Stomach (tissue), 9 donors: Measurements from ENCODE around the gene ME3. TPM values are rescaled to one million over a fixed set of nuclear protein-coding genes. Genes with fewer than 3 reads are reported as not detected.

Experiments used
- DNase-seq, 2 donors: peaks; one replicate each; pipeline versions ENCODE4 v3.0.0 to v3.0.0-alpha.2; 2013 to 2019
- H3K27ac ChIP-seq, 5 donors: fragments of 200-600 bp in 4 of 5; sonication (generic) in 4 of 5; one replicate each; pipeline ENCODE4 v1.5.1; 2013 to 2019; ENCODE audit warnings: mild to moderate bottlenecking in 1 of 5, moderate library complexity in 1 of 5
- H3K27me3 ChIP-seq, 3 donors: fragments of 200-600 bp; sonication (generic); one replicate each; pipeline ENCODE4 v1.5.1; 2017 to 2019; ENCODE audit warnings: mixed run types in 1 of 3
- H3K36me3 ChIP-seq, 4 donors: fragments of 200-600 bp; sonication (generic); 1 replicate in 3 of 4; 2 replicates in 1 of 4; pipeline ENCODE4 v1.5.1; 2016 to 2019
- H3K4me1 ChIP-seq, 4 donors: fragments of 200-600 bp; sonication (generic); one replicate each; pipeline ENCODE4 v1.5.1; 2016 to 2019
- H3K4me3 ChIP-seq, 4 donors: fragments of 200-600 bp; sonication (generic) in 3 of 4; one replicate each; pipeline ENCODE4 v1.5.1; 2016 to 2019; ENCODE audit warnings: mild to moderate bottlenecking in 1 of 4
- H3K9me3 ChIP-seq, 4 donors: fragments of 200-600 bp; sonication (generic); one replicate each; pipeline ENCODE4 v1.5.1; 2016 to 2019
- EP300 ChIP-seq: sonication (generic); formaldehyde crosslinking; IDR thresholded peaks from one replicate; pipeline ENCODE4 v1.6.1; 2017; ENCODE audit warnings: antibody characterized with exemption
- POLR2A ChIP-seq, 4 donors: fragments of 450-650 bp; IDR thresholded peaks; one replicate each; pipeline ENCODE4 v1.6.1; 2016; ENCODE audit warnings: antibody characterized with exemption in 4 of 4, control low read depth in 2 of 4, mild to moderate bottlenecking in 1 of 4, moderate library complexity in 1 of 4
- POLR2AphosphoS5 ChIP-seq, 3 donors: sonication (generic); formaldehyde crosslinking; IDR thresholded peaks; one replicate each; pipeline ENCODE4 v1.6.1; 2016; ENCODE audit warnings: antibody characterized with exemption in 3 of 3
- WGBS, 5 donors: extraction: QIAGEN DNeasy Blood & Tissue Kit in 3 of 5; methylation state at CpG; one replicate each; pipeline versions ENCODE4 v1.1.5 to v1.1.7; 2013 to 2018; 5-methylcytosine and 5-hydroxymethylcytosine counted together
- intact Hi-C: fragments of 100-400 bp; cut with DNase I; formaldehyde crosslinking; loops from one replicate; pipeline ENCODE4 v1.15.1; 2023; ENCODE audit warnings: low total_unique reads
- polyA plus RNA-seq, 3 donors: library from polyadenylated mRNA; stranded (reverse); fragments of 200-250 nt; gene quantifications; one replicate each; pipeline ENCODE4 v1.2.3, GENCODE V29; 2013
- total RNA-seq, 5 donors: library from RNA; depleted of rRNA; stranded (reverse); fragments of >200 nt; gene quantifications; one replicate each; pipeline versions ENCODE4 v1.1.0 to v1.2.3, GENCODE V29; 2014 to 2016
- TF ChIP-seq, protein P1 (sequence below), 7 experiments: fragments of 450-650 bp in 4 of 7; fragments of 200-600 bp in 3 of 7; sonication (generic) in 3 of 7; IDR thresholded peaks; one replicate each; pipeline ENCODE4 v1.5.1; 2016 to 2019; ENCODE audit warnings: antibody characterized with exemption in 7 of 7, control low read depth in 2 of 7, mild to moderate bottlenecking in 1 of 7
- donor health status: healthy with polysubstance abuse.
- donor health status: Bipolar disorder and iron deficiency.
- donor health status: healthy.

Gene ME3
- total and polyA plus RNA-seq, 8 donors, result 11.2 to 82.1 (median 51.1) TPM

DNA sequence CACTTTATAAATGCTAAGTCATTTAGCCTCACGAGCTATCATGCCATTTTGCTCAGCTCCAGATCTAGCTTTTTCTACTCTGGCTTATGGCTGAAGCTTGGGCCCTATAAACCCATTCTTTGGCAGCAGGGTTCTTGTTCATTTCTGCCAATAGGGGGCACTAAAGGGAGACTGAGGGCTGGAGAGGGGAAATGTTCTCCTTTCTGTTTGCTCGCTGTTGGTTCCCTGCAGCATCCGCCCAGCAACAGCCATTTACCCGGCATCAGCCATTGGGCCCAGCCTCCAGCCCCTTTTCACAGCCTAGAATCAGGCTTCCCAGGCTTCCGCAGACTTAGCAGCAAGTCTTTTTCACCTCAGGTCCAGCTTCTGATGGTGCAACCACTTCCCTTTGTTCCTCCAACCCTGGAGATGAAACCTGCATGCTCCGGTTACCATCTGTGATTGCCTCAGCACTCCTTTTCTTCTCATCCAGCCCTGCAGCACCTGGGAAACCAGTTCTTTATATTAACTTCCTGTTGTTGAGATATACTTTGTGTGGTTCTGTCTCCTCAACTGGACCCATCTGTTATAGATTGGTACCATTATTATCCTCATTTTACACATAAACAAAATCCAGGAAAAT, 4.2 kb upstream of the ME3 start:
- peaks cover 11 to 61% (median 29%) of the 10 kb centered on the region in 4 donors for H3K4me1 ChIP-seq
- no peaks in the 10 kb centered on the region for H3K36me3 ChIP-seq
- peak overlapping the region in 1 of 5 donors; percentile 7 for H3K27ac ChIP-seq
- no peak for DNase-seq
- H3K9me3 ChIP-seq, result no peaks in the 10 kb centered on the region
- intact Hi-C loops, result no loop called here
- WGBS, 5 donors, result 89 to 96% (median 93%) methylated on average over 6 of the region's 6 CpGs
- no peak for TF ChIP-seq POLR2A (IDR thresholded peaks at IDR 0.05)
- no peak for TF ChIP-seq EP300
- no peak for TF ChIP-seq POLR2AphosphoS5 (IDR thresholded peaks at IDR 0.05)
- TF ChIP-seq, protein P1, sequence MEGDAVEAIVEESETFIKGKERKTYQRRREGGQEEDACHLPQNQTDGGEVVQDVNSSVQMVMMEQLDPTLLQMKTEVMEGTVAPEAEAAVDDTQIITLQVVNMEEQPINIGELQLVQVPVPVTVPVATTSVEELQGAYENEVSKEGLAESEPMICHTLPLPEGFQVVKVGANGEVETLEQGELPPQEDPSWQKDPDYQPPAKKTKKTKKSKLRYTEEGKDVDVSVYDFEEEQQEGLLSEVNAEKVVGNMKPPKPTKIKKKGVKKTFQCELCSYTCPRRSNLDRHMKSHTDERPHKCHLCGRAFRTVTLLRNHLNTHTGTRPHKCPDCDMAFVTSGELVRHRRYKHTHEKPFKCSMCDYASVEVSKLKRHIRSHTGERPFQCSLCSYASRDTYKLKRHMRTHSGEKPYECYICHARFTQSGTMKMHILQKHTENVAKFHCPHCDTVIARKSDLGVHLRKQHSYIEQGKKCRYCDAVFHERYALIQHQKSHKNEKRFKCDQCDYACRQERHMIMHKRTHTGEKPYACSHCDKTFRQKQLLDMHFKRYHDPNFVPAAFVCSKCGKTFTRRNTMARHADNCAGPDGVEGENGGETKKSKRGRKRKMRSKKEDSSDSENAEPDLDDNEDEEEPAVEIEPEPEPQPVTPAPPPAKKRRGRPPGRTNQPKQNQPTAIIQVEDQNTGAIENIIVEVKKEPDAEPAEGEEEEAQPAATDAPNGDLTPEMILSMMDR (IDR thresholded peaks at IDR 0.05), result no peak
- H3K27me3 ChIP-seq, result peaks cover 0 to 3% (median 0%) of the 10 kb centered on the region in 3 donors
- H3K4me3 ChIP-seq, result no peak overlapping the region

- no peaks in the 10 kb centered on the region for H3K36me3 ChIP-seq
- H3K4me3 ChIP-seq, result no peak overlapping the region
- 83 to 93% (median 86%) methylated on average over 1 of the region's 1 CpG for WGBS, 5 donors
- peak overlapping the region in 1 of 5 donors; percentile 7 for H3K27ac ChIP-seq
- DNase-seq, result no peak
- no peaks in the 10 kb centered on the region for H3K9me3 ChIP-seq
- no peak for TF ChIP-seq EP300
- TF ChIP-seq POLR2A (IDR thresholded peaks at IDR 0.05), result no peak
- TF ChIP-seq POLR2AphosphoS5 (IDR thresholded peaks at IDR 0.05), result no peak
- TF ChIP-seq, protein P1 (IDR thresholded peaks at IDR 0.05), result no peak
- intact Hi-C loops, result no loop called here
- peaks cover 0 to 5% (median 0%) of the 10 kb centered on the region in 3 donors for H3K27me3 ChIP-seq
- peaks cover 14 to 59% (median 32%) of the 10 kb centered on the region in 4 donors for H3K4me1 ChIP-seq
Observed at GRCh38 chr11:86676010-86676409, 3.6 kb upstream of the ME3 start.

DNA sequence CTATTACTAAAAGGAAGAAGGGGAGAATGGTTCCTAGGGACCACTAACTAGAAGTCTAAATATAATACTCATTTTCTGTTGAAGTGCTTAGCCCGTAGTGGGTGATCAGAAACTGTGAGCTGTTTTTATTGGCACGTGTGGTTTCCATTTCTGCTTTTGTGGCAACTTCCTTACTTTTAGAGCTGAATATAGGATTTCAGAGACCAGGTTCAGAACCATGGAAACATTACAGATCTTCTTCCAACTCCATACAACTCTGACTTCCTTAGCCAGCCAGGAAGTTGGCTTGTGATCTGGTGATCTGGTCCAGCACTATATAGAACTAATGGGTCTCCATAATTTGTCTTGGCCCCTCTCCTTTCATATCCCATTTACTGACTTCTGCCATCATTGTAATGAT, 2.6 kb upstream of the ME3 start:
- Histone ChIP-seq H3K4me3 (no peak overlapping the region), H3K9me3 (no peaks in the 10 kb centered on the region), H3K27me3 (peaks cover 0 to 5% (median 0%) of the 10 kb centered on the region in 3 donors), H3K27ac (peak overlapping the region in 3 of 5 donors; percentile 7 to 50 (median 18)), H3K36me3 (no peaks in the 10 kb centered on the region), H3K4me1 (peaks cover 23 to 61% (median 38%) of the 10 kb centered on the region in 4 donors)
- no peak for DNase-seq
- WGBS, 5 donors, result 56 to 70% (median 68%) methylated on average over 2 of the region's 2 CpGs
- intact Hi-C loops, result no loop called here
- TF ChIP-seq EP300, result no peak
- TF ChIP-seq POLR2A (IDR thresholded peaks at IDR 0.05), result no peak
- TF ChIP-seq POLR2AphosphoS5 (IDR thresholded peaks at IDR 0.05), result no peak
- TF ChIP-seq, protein P1 (IDR thresholded peaks at IDR 0.05), result no peak

DNA sequence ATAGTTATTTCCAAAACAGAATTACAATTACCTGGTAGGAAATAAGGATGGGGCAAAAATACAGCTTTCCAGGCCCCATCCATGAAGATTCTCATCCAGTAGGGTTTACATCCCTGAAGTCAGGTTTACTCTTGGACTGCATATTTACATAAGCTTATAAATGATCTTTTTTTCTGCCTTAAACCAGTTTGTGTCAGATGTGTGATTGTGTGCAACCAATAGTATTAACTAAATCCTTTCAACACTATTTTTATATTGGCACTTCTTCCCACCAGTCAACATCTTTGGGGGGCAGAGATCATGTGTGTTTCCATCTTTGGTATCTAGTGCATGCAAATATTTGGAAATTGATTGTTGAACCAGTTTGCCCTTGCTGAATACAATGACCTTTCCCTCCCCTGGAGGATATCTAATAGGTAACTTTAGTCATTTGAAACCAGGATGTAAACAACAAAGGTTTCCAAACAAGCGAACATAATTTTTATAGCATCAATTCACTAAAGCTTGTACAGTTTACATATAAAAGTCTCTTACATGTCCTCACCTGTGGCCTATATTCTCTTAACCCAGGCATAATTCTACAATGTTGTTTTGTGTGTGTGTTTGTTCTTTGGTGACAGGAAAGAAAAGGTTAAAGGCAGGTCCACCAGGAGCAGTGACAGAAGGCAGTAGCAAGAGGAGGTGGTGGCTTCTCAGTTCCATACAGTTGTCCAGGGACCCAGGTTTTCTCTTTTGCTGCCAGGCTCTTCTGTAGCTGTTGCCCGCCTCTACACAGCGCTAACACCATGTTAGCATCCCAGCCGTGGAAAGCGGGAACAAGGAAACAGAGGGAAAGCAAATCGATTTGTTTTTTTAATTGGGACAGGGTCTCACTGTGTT, 1.7 kb upstream of the ME3 start:
- intact Hi-C loops, result no loop called here
- H3K4me1 ChIP-seq, result peaks cover 23 to 68% (median 42%) of the 10 kb centered on the region in 4 donors
- peak in 1 of 2 donors; percentile 42 for DNase-seq

More for the DNA sequence above, 1.7 kb upstream of the ME3 start:
- Histone ChIP-seq H3K36me3 (no peaks in the 10 kb centered on the region), H3K4me3 (no peak overlapping the region), H3K27me3 (peaks cover 0 to 5% (median 0%) of the 10 kb centered on the region in 3 donors), H3K9me3 (no peaks in the 10 kb centered on the region), H3K27ac (peak overlapping the region in 4 of 5 donors; percentile 7 to 96 (median 68))
- no peak for TF ChIP-seq POLR2AphosphoS5 (IDR thresholded peaks at IDR 0.05)
- TF ChIP-seq EP300, result no peak
- TF ChIP-seq, protein P1 (IDR thresholded peaks at IDR 0.05), result no peak
- TF ChIP-seq POLR2A (IDR thresholded peaks at IDR 0.05), result no peak
- WGBS, 5 donors, result 72 to 83% (median 78%) methylated on average over 6 of the region's 6 CpGs
